PC-3 (cell line): ENCODE measurements around the gene INSL3.

Experiments
- CTCF ChIP-seq: fragments of 300-600 bp; sonication (generic); conservative IDR thresholded peaks from 2 replicates; pipeline ENCODE4 v1.5.1; 2017; ENCODE audit warnings: antibody characterized with exemption, low read depth, mild to moderate bottlenecking, low read length
- EZH2 ChIP-seq: fragments of 300-600 bp; sonication (generic); IDR thresholded peaks from one replicate; pipeline ENCODE4 v1.6.1; 2017; ENCODE audit warnings: antibody characterized with exemption, mild to moderate bottlenecking, low read length; ENCODE audit not compliant: unreplicated experiment
- EZH2phosphoT487 ChIP-seq: fragments of 300-600 bp; sonication (generic); IDR thresholded peaks from 2 replicates; pipeline ENCODE4 v1.6.1; 2018; ENCODE audit warnings: mild to moderate bottlenecking, antibody characterized with exemption, low read length, borderline replicate concordance

GRCh38 chr19:17787274-17787913 lies 33.9 kb downstream of the INSL3 start:
- TF ChIP-seq CTCF (no peak), EZH2 (no peak), EZH2phosphoT487 (no peak)
